ENCODE data around the gene PDCD2L.

DNA sequence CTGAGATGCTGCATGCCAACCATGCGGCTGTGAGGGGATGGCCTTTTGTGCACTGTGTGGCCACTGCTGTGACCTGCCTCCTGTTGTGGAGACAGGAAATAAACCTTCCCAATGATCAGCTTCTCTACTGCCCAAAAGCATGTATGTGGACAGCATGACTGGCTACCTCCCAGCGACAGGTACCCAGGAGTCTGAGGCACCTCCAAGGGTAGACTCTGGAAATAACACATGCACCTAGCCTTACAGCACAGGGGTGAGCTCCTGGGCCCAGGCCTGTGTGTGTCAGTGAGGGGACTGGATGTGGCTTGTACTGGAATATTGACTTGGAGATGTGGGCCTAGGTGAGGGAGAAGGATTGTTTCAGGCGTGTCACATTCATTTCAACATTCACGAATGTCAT lies 46.8 kb upstream of the PDCD2L start:
- TF ChIP-seq TEAD4 (CRISPR knock-in tag; IDR thresholded peaks at IDR 0.05) = no peak
- TF ChIP-seq CREB1 (CRISPR knock-in tag; IDR thresholded peaks at IDR 0.05) = no peak
- no peak for TF ChIP-seq FOXJ3 (CRISPR knock-in tag; IDR thresholded peaks at IDR 0.05; ENCODE audit: borderline replicate concordance)

Data from WTC11 (cell line).